Psoas muscle (tissue), 8 donors: ENCODE measurements around the gene EML4. TPM values are rescaled to one million over a fixed set of nuclear protein-coding genes. Genes with fewer than 3 reads are reported as not detected.
A peak's percentile ranks its signal among the peaks of the same experiment; 100 is the strongest.
"Not testable (repeated sequence)": the region's sequence is repeated elsewhere in the genome, so short reads cannot be mapped to it uniquely, and the experiment has no call there.

ENCODE experiments used
- ATAC-seq, 4 donors: fragments of 200-7000 bp; cut with Tn5 transposase; one replicate each; pipeline ENCODE4 v1.9.1; 2020; ENCODE audit warnings: moderate library complexity in 3 of 4, mild to moderate bottlenecking in 2 of 4
- DNase-seq, 2 donors: peaks; one replicate each; pipeline ENCODE4 v3.0.0-alpha.2; 2020
- H3K27ac ChIP-seq: fragments of 200-600 bp; one replicate; pipeline ENCODE4 v1.8.0; 2022
- H3K27me3 ChIP-seq, 3 donors: fragments of 200-600 bp in 1 of 3; one replicate each; pipeline versions ENCODE4 v1.6.1 to v1.8.0; 2013 to 2022; ENCODE audit warnings: low read length in 2 of 3, mild to moderate bottlenecking in 2 of 3, moderate library complexity in 1 of 3; ENCODE audit not compliant: insufficient read depth in 3 of 3
- H3K36me3 ChIP-seq, 2 donors: fragments of 200-600 bp in 1 of 2; one replicate each; pipeline versions ENCODE4 v1.6.1 to v1.8.0; 2013 to 2022; ENCODE audit warnings: low read depth in 1 of 2, mild to moderate bottlenecking in 1 of 2, moderate library complexity in 1 of 2; ENCODE audit not compliant: insufficient read depth in 1 of 2
- H3K4me1 ChIP-seq: fragments of 200-600 bp; one replicate; pipeline ENCODE4 v1.8.0; 2022
- H3K4me3 ChIP-seq: fragments of 200-600 bp; one replicate; pipeline ENCODE4 v1.8.0; 2022; ENCODE audit warnings: mild to moderate bottlenecking
- H3K9me3 ChIP-seq: fragments of 200-600 bp; one replicate; pipeline ENCODE4 v1.8.0; 2022
- WGBS, 3 donors: extraction: QIAGEN DNeasy Blood & Tissue Kit; methylation state at CpG; one replicate each; pipeline versions ENCODE4 v1.1.6 to v1.1.7; 2013; 5-methylcytosine and 5-hydroxymethylcytosine counted together
- intact Hi-C, 2 donors: fragments of 100-400 bp; cut with DNase I; formaldehyde crosslinking; loops; one replicate each; pipeline versions ENCODE4 v1.11.0 to v1.14.2; 2022
- polyA plus RNA-seq, 3 donors: library from polyadenylated mRNA; stranded (reverse); fragments of 200-250 nt; gene quantifications; one replicate each; pipeline ENCODE4 v1.2.3, GENCODE V29; 2013
- total RNA-seq, 4 donors: library from RNA; stranded (reverse); fragmentation: NEBNext Ultra II Directional in 2 of 4; extraction: Animal tissue kit (Norgen Biotek cat#: 25700) in 2 of 4; gene quantifications; one replicate each; pipeline versions ENCODE4 v1.2.1 to v1.2.4, GENCODE V29; 2021 to 2023
- TF ChIP-seq, protein P1 (sequence below): fragments of 200-600 bp; IDR thresholded peaks from one replicate; pipeline ENCODE4 v1.8.0; 2022; ENCODE audit warnings: antibody characterized with exemption
- donor health status: healthy with polysubstance abuse.
- donor health status: DM: no; HTN: no; CAD: no; lungs with moderate emphysema.
- donor health status: Bipolar disorder and iron deficiency.
- donor health status: healthy.
- donor health status: DM: yes; HTN: yes; CAD: no.
- donor health status: DM: no; HTN: no; CAD: no.
- donor health status: DM: no; HTN: no; CAD: no.
- donor health status: DM: yes; HTN: yes; CAD: no.

Gene EML4
- total and polyA plus RNA-seq, 7 donors, result 2.7 to 8.9 (median 5.0) TPM

GRCh38 chr2:42125841-42126594 lies 43.1 kb upstream of the EML4 start:
- no peaks in the 10 kb centered on the region for H3K9me3 ChIP-seq
- peaks cover 0 to 12% (median 0%) of the 10 kb centered on the region in 3 donors for H3K27me3 ChIP-seq
- no peaks in the 10 kb centered on the region for H3K4me1 ChIP-seq
- no peak overlapping the region for H3K4me3 ChIP-seq
- no peak overlapping the region for H3K27ac ChIP-seq
- DNase-seq (no peak), ATAC-seq (peak in 3 of 4 donors; percentile 32 to 51 (median 35))
- TF ChIP-seq, protein P1, sequence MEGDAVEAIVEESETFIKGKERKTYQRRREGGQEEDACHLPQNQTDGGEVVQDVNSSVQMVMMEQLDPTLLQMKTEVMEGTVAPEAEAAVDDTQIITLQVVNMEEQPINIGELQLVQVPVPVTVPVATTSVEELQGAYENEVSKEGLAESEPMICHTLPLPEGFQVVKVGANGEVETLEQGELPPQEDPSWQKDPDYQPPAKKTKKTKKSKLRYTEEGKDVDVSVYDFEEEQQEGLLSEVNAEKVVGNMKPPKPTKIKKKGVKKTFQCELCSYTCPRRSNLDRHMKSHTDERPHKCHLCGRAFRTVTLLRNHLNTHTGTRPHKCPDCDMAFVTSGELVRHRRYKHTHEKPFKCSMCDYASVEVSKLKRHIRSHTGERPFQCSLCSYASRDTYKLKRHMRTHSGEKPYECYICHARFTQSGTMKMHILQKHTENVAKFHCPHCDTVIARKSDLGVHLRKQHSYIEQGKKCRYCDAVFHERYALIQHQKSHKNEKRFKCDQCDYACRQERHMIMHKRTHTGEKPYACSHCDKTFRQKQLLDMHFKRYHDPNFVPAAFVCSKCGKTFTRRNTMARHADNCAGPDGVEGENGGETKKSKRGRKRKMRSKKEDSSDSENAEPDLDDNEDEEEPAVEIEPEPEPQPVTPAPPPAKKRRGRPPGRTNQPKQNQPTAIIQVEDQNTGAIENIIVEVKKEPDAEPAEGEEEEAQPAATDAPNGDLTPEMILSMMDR, result no peak
- intact Hi-C loops, result no loop called here
- 23 to 29% (median 27%) methylated on average over 10 of the region's 10 CpGs for WGBS, 3 donors
- no peaks in the 10 kb centered on the region for H3K36me3 ChIP-seq

DNA sequence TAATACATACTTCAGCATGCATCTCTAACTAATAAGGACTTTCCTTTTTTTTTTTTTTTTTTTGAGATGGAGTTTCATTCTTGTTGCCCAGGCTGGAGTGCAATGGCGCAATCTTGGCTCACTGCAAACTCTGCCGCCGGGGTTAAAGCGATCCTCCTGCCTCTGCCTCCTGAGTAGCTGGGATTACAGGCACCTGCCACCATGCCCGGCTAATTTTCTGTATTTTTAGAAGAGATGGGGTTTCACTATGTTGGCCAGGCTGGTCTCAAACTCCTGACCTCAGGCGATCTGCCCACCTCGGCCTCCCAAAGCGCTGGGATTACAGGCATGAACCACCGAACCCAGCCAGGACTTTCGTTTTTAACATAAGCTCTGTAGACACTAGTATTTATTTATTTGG lies 42.3 kb upstream of the EML4 start:
- not testable (repeated sequence) for DNase-seq
- WGBS, 3 donors, result 46 to 58% (median 56%) methylated on average over 10 of the region's 10 CpGs

DNA sequence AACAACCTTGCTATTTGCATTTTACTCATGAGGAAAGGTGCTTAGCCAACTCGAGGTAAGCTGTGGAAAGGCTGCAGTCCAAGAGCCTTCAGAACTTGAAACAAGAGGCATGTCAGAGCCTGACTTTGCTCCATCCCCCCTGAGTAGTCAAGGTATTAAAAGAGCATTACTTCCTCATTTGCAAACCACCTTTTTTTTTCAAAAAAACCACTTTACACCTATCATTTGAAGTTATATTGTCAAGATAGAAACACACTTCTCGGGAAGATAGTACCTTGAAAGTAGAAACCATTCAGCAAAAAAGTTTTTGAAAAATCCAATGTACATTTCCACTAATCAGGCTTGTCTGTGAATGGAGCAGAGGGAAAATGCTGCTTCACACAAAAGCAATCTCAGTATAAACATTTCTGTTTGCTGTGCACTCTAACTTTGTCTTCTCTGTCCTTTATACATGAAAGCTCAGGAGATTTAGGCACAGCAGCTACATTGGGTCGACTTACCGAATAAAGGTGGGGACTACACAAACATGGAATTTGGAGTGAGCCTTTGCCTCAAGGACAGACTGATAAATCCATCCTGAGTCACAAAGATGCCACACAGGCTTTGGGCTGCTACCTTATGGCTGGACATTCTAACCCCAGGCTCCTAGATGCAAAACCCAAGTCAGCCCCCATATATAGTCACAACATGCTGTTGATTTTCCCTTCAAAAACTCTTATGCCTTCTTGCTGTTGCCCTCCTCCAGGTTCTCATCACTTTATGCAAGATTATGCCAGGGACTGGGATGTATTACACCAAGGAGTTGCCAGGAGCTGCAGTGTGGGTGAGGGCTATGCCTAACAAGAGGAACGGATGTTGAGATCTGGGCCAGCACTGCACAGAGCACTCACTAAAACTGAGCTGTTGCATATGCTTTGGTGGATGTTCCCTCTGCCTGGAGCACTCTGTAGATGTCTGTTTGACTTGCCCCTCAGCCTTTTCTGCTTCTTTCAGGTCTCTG lies 41.4 kb upstream of the EML4 start:
- peaks cover 0 to 17% (median 0%) of the 10 kb centered on the region in 3 donors for H3K27me3 ChIP-seq
- TF ChIP-seq, protein P1, result no peak
- DNase-seq (no peak), ATAC-seq (no peak)
- 70 to 78% (median 77%) methylated on average over 5 of the region's 5 CpGs for WGBS, 3 donors
- H3K4me3 ChIP-seq, result no peak overlapping the region
- H3K9me3 ChIP-seq, result no peaks in the 10 kb centered on the region
- peaks cover 10% of the 10 kb centered on the region for H3K4me1 ChIP-seq
- H3K27ac ChIP-seq, result no peak overlapping the region
- intact Hi-C loops, result no loop called here
- no peaks in the 10 kb centered on the region for H3K36me3 ChIP-seq

More for the DNA sequence above, 42.3 kb upstream of the EML4 start:
- H3K27ac ChIP-seq, ATAC-seq, H3K4me1 ChIP-seq, H3K4me3 ChIP-seq, H3K36me3 ChIP-seq, intact Hi-C loops, H3K9me3 ChIP-seq: not testable (repeated sequence)
- H3K27me3 ChIP-seq, result peaks cover 0 to 14% (median 0%) of the 10 kb centered on the region in 3 donors

GRCh38 chr2:42128721-42129486 lies 40.2 kb upstream of the EML4 start:
- WGBS, 3 donors, result 61 to 70% (median 61%) methylated on average over 7 of the region's 7 CpGs
- Histone ChIP-seq H3K9me3 (no peaks in the 10 kb centered on the region), H3K4me3 (no peak overlapping the region), H3K27me3 (peaks cover 0 to 17% (median 0%) of the 10 kb centered on the region in 3 donors), H3K36me3 (no peaks in the 10 kb centered on the region), H3K4me1 (peaks cover 17% of the 10 kb centered on the region), H3K27ac (no peak overlapping the region)
- intact Hi-C loops, result no loop called here
- ATAC-seq, result no peak
- TF ChIP-seq, protein P1, result no peak
- DNase-seq, result no peak
